WTC11 (cell line): ENCODE results near the gene SAMD4A. TPM values are rescaled to one million over a fixed set of nuclear protein-coding genes. Genes with fewer than 3 reads are reported as not detected.

Experiments
- MYBL2 ChIP-seq: sonication (generic); formaldehyde crosslinking; IDR thresholded peaks from 2 replicates; pipeline ENCODE4 v1.8.1; 2023; ENCODE audit warnings: mild to moderate bottlenecking, moderate library complexity, missing genetic modification reagents
- NR1H2 ChIP-seq: sonication (generic); formaldehyde crosslinking; IDR thresholded peaks from 2 replicates; pipeline ENCODE4 v1.9.0; 2021; ENCODE audit warnings: mild to moderate bottlenecking, moderate library complexity, missing genetic modification reagents
- SMAD3 ChIP-seq: sonication (generic); formaldehyde crosslinking; IDR thresholded peaks from 2 replicates; pipeline ENCODE4 v1.8.0; 2022; ENCODE audit warnings: missing genetic modification reagents, mild to moderate bottlenecking, borderline replicate concordance
- TEAD4 ChIP-seq: sonication (generic); formaldehyde crosslinking; IDR thresholded peaks from 2 replicates; pipeline ENCODE4 v1.8.0; 2022; ENCODE audit warnings: mild to moderate bottlenecking, missing genetic modification reagents
- ZNF138 ChIP-seq: sonication (generic); formaldehyde crosslinking; conservative IDR thresholded peaks from 2 replicates; pipeline ENCODE4 v1.8.1; 2022; ENCODE audit warnings: mild to moderate bottlenecking, moderate library complexity, missing genetic modification reagents
- total RNA-seq: library from RNA; stranded (reverse); gene quantifications from 3 replicates; pipeline ENCODE4 v1.2.3, GENCODE V29; 2021
- TF ChIP-seq, protein P1 (sequence below): sonication (generic); formaldehyde crosslinking; IDR thresholded peaks from 2 replicates; pipeline ENCODE4 v1.8.1; 2023; ENCODE audit warnings: mild to moderate bottlenecking, missing genetic modification reagents, borderline replicate concordance
- TF ChIP-seq, protein P2 (sequence below): sonication (generic); formaldehyde crosslinking; IDR thresholded peaks from 2 replicates; pipeline ENCODE4 v1.8.0; 2022; ENCODE audit warnings: missing genetic modification reagents
- TF ChIP-seq, protein P3 (sequence below): fragments of 250-450 bp; sonication (Bioruptor Pico); conservative IDR thresholded peaks from 2 replicates; pipeline ENCODE4 v1.9.0; 2021; ENCODE audit warnings: mild to moderate bottlenecking
- TF ChIP-seq, protein P4 (sequence below): sonication (generic); formaldehyde crosslinking; IDR thresholded peaks from 2 replicates; pipeline ENCODE4 v1.8.1; 2023; ENCODE audit warnings: mild to moderate bottlenecking, missing genetic modification reagents, moderate library complexity
- TF ChIP-seq, protein P5 (sequence below): sonication (generic); formaldehyde crosslinking; conservative IDR thresholded peaks from 2 replicates; pipeline ENCODE4 v1.8.1; 2023; ENCODE audit warnings: mild to moderate bottlenecking, low read depth, missing genetic modification reagents, moderate library complexity
- TF ChIP-seq, protein P6 (sequence below): sonication (generic); formaldehyde crosslinking; IDR thresholded peaks from 2 replicates; pipeline ENCODE4 v1.8.1; 2022; ENCODE audit warnings: mild to moderate bottlenecking, moderate library complexity, missing genetic modification reagents
- TF ChIP-seq, protein P7 (sequence below): sonication (generic); formaldehyde crosslinking; IDR thresholded peaks from 2 replicates; pipeline ENCODE4 v1.8.1; 2023; ENCODE audit warnings: mild to moderate bottlenecking, moderate library complexity, missing genetic modification reagents

The SAMD4A gene
- total RNA-seq, 1 experiment from 2014 or later: 6.0 TPM

DNA sequence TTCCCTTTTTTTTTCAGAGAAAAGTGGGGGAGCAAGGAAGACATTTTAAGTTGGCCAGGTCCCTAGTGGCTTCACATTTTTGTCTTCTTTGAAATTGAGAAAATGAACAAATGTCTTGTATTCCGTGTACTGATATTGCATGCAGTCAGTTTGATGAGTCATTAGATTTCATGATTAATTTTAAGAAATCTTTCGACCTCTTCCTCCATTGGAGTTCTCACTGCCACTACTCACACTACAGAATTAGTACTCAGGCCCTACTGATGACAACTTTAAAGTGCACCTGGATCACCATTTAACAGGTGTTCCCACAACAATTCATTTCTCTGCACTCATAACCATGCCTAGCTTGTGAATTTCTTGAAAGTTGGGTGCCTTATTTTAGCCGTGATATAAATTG lies 50.5 kb downstream of the SAMD4A start (continued):
- TF ChIP-seq, protein P1, sequence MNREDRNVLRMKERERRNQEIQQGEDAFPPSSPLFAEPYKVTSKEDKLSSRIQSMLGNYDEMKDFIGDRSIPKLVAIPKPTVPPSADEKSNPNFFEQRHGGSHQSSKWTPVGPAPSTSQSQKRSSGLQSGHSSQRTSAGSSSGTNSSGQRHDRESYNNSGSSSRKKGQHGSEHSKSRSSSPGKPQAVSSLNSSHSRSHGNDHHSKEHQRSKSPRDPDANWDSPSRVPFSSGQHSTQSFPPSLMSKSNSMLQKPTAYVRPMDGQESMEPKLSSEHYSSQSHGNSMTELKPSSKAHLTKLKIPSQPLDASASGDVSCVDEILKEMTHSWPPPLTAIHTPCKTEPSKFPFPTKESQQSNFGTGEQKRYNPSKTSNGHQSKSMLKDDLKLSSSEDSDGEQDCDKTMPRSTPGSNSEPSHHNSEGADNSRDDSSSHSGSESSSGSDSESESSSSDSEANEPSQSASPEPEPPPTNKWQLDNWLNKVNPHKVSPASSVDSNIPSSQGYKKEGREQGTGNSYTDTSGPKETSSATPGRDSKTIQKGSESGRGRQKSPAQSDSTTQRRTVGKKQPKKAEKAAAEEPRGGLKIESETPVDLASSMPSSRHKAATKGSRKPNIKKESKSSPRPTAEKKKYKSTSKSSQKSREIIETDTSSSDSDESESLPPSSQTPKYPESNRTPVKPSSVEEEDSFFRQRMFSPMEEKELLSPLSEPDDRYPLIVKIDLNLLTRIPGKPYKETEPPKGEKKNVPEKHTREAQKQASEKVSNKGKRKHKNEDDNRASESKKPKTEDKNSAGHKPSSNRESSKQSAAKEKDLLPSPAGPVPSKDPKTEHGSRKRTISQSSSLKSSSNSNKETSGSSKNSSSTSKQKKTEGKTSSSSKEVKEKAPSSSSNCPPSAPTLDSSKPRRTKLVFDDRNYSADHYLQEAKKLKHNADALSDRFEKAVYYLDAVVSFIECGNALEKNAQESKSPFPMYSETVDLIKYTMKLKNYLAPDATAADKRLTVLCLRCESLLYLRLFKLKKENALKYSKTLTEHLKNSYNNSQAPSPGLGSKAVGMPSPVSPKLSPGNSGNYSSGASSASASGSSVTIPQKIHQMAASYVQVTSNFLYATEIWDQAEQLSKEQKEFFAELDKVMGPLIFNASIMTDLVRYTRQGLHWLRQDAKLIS (CRISPR knock-in tag): no peak
- TF ChIP-seq, protein P2, sequence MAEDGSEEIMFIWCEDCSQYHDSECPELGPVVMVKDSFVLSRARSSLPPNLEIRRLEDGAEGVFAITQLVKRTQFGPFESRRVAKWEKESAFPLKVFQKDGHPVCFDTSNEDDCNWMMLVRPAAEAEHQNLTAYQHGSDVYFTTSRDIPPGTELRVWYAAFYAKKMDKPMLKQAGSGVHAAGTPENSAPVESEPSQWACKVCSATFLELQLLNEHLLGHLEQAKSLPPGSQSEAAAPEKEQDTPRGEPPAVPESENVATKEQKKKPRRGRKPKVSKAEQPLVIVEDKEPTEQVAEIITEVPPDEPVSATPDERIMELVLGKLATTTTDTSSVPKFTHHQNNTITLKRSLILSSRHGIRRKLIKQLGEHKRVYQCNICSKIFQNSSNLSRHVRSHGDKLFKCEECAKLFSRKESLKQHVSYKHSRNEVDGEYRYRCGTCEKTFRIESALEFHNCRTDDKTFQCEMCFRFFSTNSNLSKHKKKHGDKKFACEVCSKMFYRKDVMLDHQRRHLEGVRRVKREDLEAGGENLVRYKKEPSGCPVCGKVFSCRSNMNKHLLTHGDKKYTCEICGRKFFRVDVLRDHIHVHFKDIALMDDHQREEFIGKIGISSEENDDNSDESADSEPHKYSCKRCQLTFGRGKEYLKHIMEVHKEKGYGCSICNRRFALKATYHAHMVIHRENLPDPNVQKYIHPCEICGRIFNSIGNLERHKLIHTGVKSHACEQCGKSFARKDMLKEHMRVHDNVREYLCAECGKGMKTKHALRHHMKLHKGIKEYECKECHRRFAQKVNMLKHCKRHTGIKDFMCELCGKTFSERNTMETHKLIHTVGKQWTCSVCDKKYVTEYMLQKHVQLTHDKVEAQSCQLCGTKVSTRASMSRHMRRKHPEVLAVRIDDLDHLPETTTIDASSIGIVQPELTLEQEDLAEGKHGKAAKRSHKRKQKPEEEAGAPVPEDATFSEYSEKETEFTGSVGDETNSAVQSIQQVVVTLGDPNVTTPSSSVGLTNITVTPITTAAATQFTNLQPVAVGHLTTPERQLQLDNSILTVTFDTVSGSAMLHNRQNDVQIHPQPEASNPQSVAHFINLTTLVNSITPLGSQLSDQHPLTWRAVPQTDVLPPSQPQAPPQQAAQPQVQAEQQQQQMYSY (CRISPR knock-in tag): no peak
- TF ChIP-seq, protein P3, sequence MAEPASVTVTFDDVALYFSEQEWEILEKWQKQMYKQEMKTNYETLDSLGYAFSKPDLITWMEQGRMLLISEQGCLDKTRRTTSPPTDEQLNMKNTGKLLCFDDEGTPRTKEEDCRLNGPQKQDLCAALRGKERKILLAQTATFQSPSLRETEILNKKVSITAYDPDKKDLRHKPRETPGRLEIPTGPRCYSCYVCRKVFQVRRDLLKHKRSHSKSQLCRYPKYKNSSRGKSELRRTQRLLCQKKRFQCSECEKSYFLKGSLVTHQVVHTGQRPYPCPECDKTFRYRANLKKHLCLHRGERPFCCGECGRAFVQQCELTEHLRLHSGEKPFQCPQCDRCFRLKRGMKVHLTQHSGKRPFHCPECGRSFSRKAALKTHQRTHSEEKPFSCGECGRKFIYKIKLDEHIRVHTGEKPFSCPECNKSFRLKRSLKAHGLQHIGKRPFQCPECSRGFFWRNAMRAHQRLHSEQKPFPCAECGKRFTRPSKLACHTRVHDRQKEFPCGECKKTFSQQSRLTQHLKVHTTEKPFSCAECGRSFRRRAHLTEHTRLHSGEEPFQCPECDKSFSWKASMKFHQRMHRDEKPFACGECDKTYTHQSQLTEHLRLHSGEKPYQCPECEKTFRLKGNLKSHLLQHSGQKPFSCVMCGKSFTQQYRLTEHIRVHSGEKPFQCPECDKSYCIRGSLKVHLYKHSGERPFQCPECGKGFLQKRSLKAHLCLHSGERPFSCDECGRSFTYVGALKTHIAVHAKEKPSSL (CRISPR knock-in tag): no peak
- TF ChIP-seq SMAD3 (CRISPR knock-in tag) (no peak), MYBL2 (no peak), NR1H2 (no peak), TEAD4 (CRISPR knock-in tag) (no peak), ZNF138 (no peak)
- TF ChIP-seq, protein P4, sequence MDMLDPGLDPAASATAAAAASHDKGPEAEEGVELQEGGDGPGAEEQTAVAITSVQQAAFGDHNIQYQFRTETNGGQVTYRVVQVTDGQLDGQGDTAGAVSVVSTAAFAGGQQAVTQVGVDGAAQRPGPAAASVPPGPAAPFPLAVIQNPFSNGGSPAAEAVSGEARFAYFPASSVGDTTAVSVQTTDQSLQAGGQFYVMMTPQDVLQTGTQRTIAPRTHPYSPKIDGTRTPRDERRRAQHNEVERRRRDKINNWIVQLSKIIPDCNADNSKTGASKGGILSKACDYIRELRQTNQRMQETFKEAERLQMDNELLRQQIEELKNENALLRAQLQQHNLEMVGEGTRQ (CRISPR knock-in tag): no peak
- TF ChIP-seq, protein P5, sequence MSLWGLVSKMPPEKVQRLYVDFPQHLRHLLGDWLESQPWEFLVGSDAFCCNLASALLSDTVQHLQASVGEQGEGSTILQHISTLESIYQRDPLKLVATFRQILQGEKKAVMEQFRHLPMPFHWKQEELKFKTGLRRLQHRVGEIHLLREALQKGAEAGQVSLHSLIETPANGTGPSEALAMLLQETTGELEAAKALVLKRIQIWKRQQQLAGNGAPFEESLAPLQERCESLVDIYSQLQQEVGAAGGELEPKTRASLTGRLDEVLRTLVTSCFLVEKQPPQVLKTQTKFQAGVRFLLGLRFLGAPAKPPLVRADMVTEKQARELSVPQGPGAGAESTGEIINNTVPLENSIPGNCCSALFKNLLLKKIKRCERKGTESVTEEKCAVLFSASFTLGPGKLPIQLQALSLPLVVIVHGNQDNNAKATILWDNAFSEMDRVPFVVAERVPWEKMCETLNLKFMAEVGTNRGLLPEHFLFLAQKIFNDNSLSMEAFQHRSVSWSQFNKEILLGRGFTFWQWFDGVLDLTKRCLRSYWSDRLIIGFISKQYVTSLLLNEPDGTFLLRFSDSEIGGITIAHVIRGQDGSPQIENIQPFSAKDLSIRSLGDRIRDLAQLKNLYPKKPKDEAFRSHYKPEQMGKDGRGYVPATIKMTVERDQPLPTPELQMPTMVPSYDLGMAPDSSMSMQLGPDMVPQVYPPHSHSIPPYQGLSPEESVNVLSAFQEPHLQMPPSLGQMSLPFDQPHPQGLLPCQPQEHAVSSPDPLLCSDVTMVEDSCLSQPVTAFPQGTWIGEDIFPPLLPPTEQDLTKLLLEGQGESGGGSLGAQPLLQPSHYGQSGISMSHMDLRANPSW: no peak
- TF ChIP-seq, protein P6, sequence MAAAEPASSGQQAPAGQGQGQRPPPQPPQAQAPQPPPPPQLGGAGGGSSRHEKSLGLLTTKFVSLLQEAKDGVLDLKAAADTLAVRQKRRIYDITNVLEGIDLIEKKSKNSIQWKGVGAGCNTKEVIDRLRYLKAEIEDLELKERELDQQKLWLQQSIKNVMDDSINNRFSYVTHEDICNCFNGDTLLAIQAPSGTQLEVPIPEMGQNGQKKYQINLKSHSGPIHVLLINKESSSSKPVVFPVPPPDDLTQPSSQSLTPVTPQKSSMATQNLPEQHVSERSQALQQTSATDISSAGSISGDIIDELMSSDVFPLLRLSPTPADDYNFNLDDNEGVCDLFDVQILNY (CRISPR knock-in tag): no peak
- TF ChIP-seq, protein P7, sequence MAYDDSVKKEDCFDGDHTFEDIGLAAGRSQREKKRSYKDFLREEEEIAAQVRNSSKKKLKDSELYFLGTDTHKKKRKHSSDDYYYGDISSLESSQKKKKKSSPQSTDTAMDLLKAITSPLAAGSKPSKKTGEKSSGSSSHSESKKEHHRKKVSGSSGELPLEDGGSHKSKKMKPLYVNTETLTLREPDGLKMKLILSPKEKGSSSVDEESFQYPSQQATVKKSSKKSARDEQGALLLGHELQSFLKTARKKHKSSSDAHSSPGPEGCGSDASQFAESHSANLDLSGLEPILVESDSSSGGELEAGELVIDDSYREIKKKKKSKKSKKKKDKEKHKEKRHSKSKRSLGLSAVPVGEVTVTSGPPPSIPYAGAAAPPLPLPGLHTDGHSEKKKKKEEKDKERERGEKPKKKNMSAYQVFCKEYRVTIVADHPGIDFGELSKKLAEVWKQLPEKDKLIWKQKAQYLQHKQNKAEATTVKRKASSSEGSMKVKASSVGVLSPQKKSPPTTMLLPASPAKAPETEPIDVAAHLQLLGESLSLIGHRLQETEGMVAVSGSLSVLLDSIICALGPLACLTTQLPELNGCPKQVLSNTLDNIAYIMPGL (CRISPR knock-in tag): no peak
